Right renal cortex interstitium (tissue), 3 donors: Measurements from ENCODE around the gene NR1I2. TPM values are rescaled to one million over a fixed set of nuclear protein-coding genes. Genes with fewer than 3 reads are reported as not detected.

Experiments used
- DNase-seq, 3 donors: peaks; one replicate each; pipeline ENCODE4 v3.0.0-alpha.2; 2013; ENCODE audit warnings: low read depth in 3 of 3, low spot score in 2 of 3
- polyA plus RNA-seq, 3 donors: library from polyadenylated mRNA; unstranded; fragments of 120-200 nt; gene quantifications; one replicate each; pipeline ENCODE4 v1.2.1, GENCODE V29; 2013; ENCODE audit not compliant: insufficient read length in 3 of 3

The NR1I2 gene
- polyA plus RNA-seq, 3 donors, result 0.49 to 0.54 (median 0.54) TPM

GRCh38 chr3:119778811-119779210 lies 3.1 kb upstream of the NR1I2 start:
- DNase-seq, result no peak

GRCh38 chr3:119779731-119780383 lies 2.0 kb upstream of the NR1I2 start:
- no peak for DNase-seq

GRCh38 chr3:119782460-119782859 lies 559 bp downstream of the NR1I2 start:
- no peak for DNase-seq

GRCh38 chr3:119783255-119783654 lies 1.4 kb downstream of the NR1I2 start:
- no peak for DNase-seq

- DNase-seq, result no peak
Measured at GRCh38 chr3:119783883-119784282, 2.0 kb downstream of the NR1I2 start.

GRCh38 chr3:119786409-119786808 lies 4.5 kb downstream of the NR1I2 start:
- no peak for DNase-seq

- no peak for DNase-seq
Measured at GRCh38 chr3:119790369-119790768, 8.5 kb downstream of the NR1I2 start.

GRCh38 chr3:119792270-119792669 lies 10.4 kb downstream of the NR1I2 start:
- no peak for DNase-seq

- no peak for DNase-seq
Measured at GRCh38 chr3:119794401-119794800, 12.5 kb downstream of the NR1I2 start.

GRCh38 chr3:119794971-119795612 lies 13.2 kb downstream of the NR1I2 start:
- no peak for DNase-seq

GRCh38 chr3:119795849-119796248 lies 13.9 kb downstream of the NR1I2 start:
- DNase-seq, result no peak

- no peak for DNase-seq
Measured at GRCh38 chr3:119796368-119796767, 14.5 kb downstream of the NR1I2 start.

- DNase-seq, result no peak
Measured at GRCh38 chr3:119796785-119797184, 14.9 kb downstream of the NR1I2 start.

GRCh38 chr3:119800844-119801243 lies 18.9 kb downstream of the NR1I2 start:
- DNase-seq, result no peak

GRCh38 chr3:119808244-119808643 lies 26.3 kb downstream of the NR1I2 start:
- no peak for DNase-seq

- DNase-seq, result no peak
Measured at GRCh38 chr3:119808843-119809242, 26.9 kb downstream of the NR1I2 start.

- DNase-seq, result no peak
Measured at GRCh38 chr3:119809249-119810017, 27.5 kb downstream of the NR1I2 start.

- DNase-seq, result peak in 1 of 3 donors; percentile 10
Measured at GRCh38 chr3:119810018-119810435, 28.1 kb downstream of the NR1I2 start.

- no peak for DNase-seq
Measured at GRCh38 chr3:119812491-119813058, 30.7 kb downstream of the NR1I2 start.

- no peak for DNase-seq
Measured at GRCh38 chr3:119815716-119816115, 33.8 kb downstream of the NR1I2 start.

GRCh38 chr3:119817071-119817470 lies 35.2 kb downstream of the NR1I2 start:
- DNase-seq, result no peak
